ENCODE data around the gene ATP9A.

GRCh38 chr20:51600950-51601349 is 167.2 kb downstream of the ATP9A start:
- TF ChIP-seq TAF1 (IDR thresholded peaks at IDR 0.05; ENCODE audit: low read depth, low read length) (no peak), POLR2A (IDR thresholded peaks at IDR 0.05; ENCODE audit: low read depth, low read length) (no peak), POLR2AphosphoS5 (IDR thresholded peaks at IDR 0.05; ENCODE audit: low read depth, low read length) (no peak), SPI1 (IDR thresholded peaks at IDR 0.05; ENCODE audit: low read depth, low read length) (no peak), PAX5 (IDR thresholded peaks at IDR 0.05; ENCODE audit: insufficient read depth, low read length, severe bottlenecking) (no peak), POU2F2 (IDR thresholded peaks at IDR 0.05; ENCODE audit: low read depth, low read length) (no peak)
